CD4-positive, alpha-beta T cell treated with Interleukin-6 at 100 ng/mL for 8 hours (primary cell): Measurements from ENCODE around the gene PRR13.
A peak's percentile ranks its signal among the peaks of the same experiment; 100 is the strongest.
"Not testable (repeated sequence)": the region's sequence is repeated elsewhere in the genome, so short reads cannot be mapped to it uniquely, and the experiment has no call there.

Experiments used
- DNase-seq: peaks from one replicate; pipeline ENCODE4 v3.0.0-alpha.2; 2020; ENCODE audit warnings: mixed read lengths, low spot score

Gene PRR13

GRCh38 chr12:53439582-53439981 lies 2.0 kb upstream of the PRR13 start:
- DNase-seq: not testable (repeated sequence)

- no peak for DNase-seq
These were observed 2.4 kb downstream of the PRR13 start for GRCh38 chr12:53443955-53444354.

- DNase-seq: not testable (repeated sequence)
These were observed 3.2 kb downstream of the PRR13 start for GRCh38 chr12:53444593-53445325.

GRCh38 chr12:53450936-53451335 lies 9.4 kb downstream of the PRR13 start:
- DNase-seq: no peak

- DNase-seq: peak; percentile 98
These were observed 10.2 kb downstream of the PRR13 start, which contains the start of gene PCBP2 for GRCh38 chr12:53451661-53452158. Gene PCBP2 (plus strand): TSS chr12:53452102. CDS start chr12:53454801, 2,699 bp downstream.

GRCh38 chr12:53452159-53453077 lies 10.9 kb downstream of the PRR13 start:
- peak; percentile 63 for DNase-seq

- no peak for DNase-seq
These were observed 12.6 kb downstream of the PRR13 start for GRCh38 chr12:53453953-53454640.

- no peak for DNase-seq
These were observed 13.2 kb downstream of the PRR13 start for GRCh38 chr12:53454707-53455106.

GRCh38 chr12:53456654-53457366 lies 15.3 kb downstream of the PRR13 start:
- DNase-seq: no peak

GRCh38 chr12:53459097-53459496 lies 17.6 kb downstream of the PRR13 start:
- no peak for DNase-seq

- DNase-seq: no peak
These were observed 19.5 kb downstream of the PRR13 start for GRCh38 chr12:53461059-53461458.

- no peak for DNase-seq
These were observed 20.1 kb downstream of the PRR13 start for GRCh38 chr12:53461591-53461990.

GRCh38 chr12:53462935-53463334 lies 21.4 kb downstream of the PRR13 start:
- no peak for DNase-seq

GRCh38 chr12:53463802-53464560 lies 22.4 kb downstream of the PRR13 start:
- no peak for DNase-seq

- no peak for DNase-seq
These were observed 23.3 kb downstream of the PRR13 start for GRCh38 chr12:53464685-53465418.

GRCh38 chr12:53465679-53466078 lies 24.1 kb downstream of the PRR13 start:
- no peak for DNase-seq

GRCh38 chr12:53466640-53467039 lies 25.1 kb downstream of the PRR13 start:
- no peak for DNase-seq

- no peak for DNase-seq
These were observed 25.5 kb downstream of the PRR13 start for GRCh38 chr12:53467082-53467481.

GRCh38 chr12:53467880-53468279 lies 26.3 kb downstream of the PRR13 start:
- no peak for DNase-seq

- no peak for DNase-seq
These were observed 26.7 kb downstream of the PRR13 start for GRCh38 chr12:53468282-53468681.
